Neural progenitor cell (in vitro differentiated cells): ENCODE data around the gene SGTA. TPM values are rescaled to one million over a fixed set of nuclear protein-coding genes. Genes with fewer than 3 reads are reported as not detected.

ENCODE experiments used
- DNase-seq: peaks from one replicate; pipeline ENCODE4 v3.0.0-alpha.2; 2016; ENCODE audit warnings: low spot score
- H2AFZ ChIP-seq: fragments of 200-600 bp; sonication (generic); replicated peaks from 2 replicates; pipeline ENCODE4 v1.6.1; 2016; ENCODE audit warnings: antibody characterized with exemption
- H3F3A ChIP-seq: fragments of 200-600 bp; sonication (generic); 2 replicates; pipeline ENCODE4 v1.6.1; 2016; ENCODE audit warnings: antibody characterized with exemption, low read depth
- H3K27ac ChIP-seq: fragments of 200-600 bp; sonication (generic); 2 replicates; pipeline ENCODE4 v1.5.1; 2016; ENCODE audit warnings: mild to moderate bottlenecking
- H3K27me3 ChIP-seq: fragments of 200-600 bp; sonication (generic); 2 replicates; pipeline ENCODE4 v1.6.1; 2016; ENCODE audit warnings: mild to moderate bottlenecking, moderate library complexity
- H3K36me3 ChIP-seq: fragments of 200-600 bp; sonication (generic); 2 replicates; pipeline ENCODE4 v1.5.1; 2016
- H3K4me1 ChIP-seq: fragments of 200-600 bp; sonication (generic); 2 replicates; pipeline ENCODE4 v1.6.1; 2016; ENCODE audit warnings: mixed run types
- H3K4me2 ChIP-seq: fragments of 200-600 bp; sonication (generic); 2 replicates; pipeline ENCODE4 v1.6.1; 2016
- H3K4me3 ChIP-seq: fragments of 200-600 bp; sonication (generic); 2 replicates; pipeline ENCODE4 v1.5.1; 2016
- H3K79me2 ChIP-seq: fragments of 200-600 bp; sonication (generic); 2 replicates; pipeline ENCODE4 v1.6.1; 2016; ENCODE audit warnings: low read depth
- H3K9ac ChIP-seq: fragments of 200-600 bp; sonication (generic); 2 replicates; pipeline ENCODE4 v1.6.1; 2016
- H3K9me3 ChIP-seq: fragments of 200-600 bp; sonication (generic); 2 replicates; pipeline ENCODE4 v1.5.1; 2016; ENCODE audit warnings: low read depth
- H4K20me1 ChIP-seq: fragments of 200-600 bp; sonication (generic); 2 replicates; pipeline ENCODE4 v1.6.1; 2016; ENCODE audit warnings: low read depth
- H3K27ac Mint-ChIP-seq: 3 replicates; pipeline ENCODE4 v1.8.0; 2021; ENCODE audit warnings: mixed read lengths
- H3K27me3 Mint-ChIP-seq: 2 replicates; pipeline ENCODE4 v1.8.0; 2022; ENCODE audit warnings: low read depth, mild to moderate bottlenecking, inconsistent platforms, moderate library complexity, mixed read lengths; ENCODE audit not compliant: insufficient read depth
- H3K36me3 Mint-ChIP-seq: 3 replicates; pipeline ENCODE4 v1.8.0; 2021; ENCODE audit warnings: mixed read lengths
- H3K4me1 Mint-ChIP-seq: 3 replicates; pipeline ENCODE4 v1.8.0; 2021; ENCODE audit warnings: mixed read lengths
- H3K4me3 Mint-ChIP-seq: 3 replicates; pipeline ENCODE4 v1.8.0; 2021; ENCODE audit warnings: mild to moderate bottlenecking, moderate library complexity, mixed read lengths
- H3K9me3 Mint-ChIP-seq: 3 replicates; pipeline ENCODE4 v1.8.0; 2020; ENCODE audit warnings: mixed read lengths
- EZH2 ChIP-seq: fragments of 200-600 bp; sonication (generic); IDR thresholded peaks from 2 replicates; pipeline ENCODE4 v1.6.1; 2017; ENCODE audit warnings: antibody characterized with exemption, mild to moderate bottlenecking, moderate library complexity
- EZH2phosphoT487 ChIP-seq: fragments of 200-600 bp; sonication (generic); IDR thresholded peaks from 2 replicates; pipeline ENCODE4 v1.6.1; 2017; ENCODE audit warnings: antibody characterized with exemption
- total RNA-seq: library from RNA; depleted of rRNA; stranded (reverse); fragments of >200 nt; gene quantifications from 2 replicates; pipeline ENCODE4 v1.2.3, GENCODE V29; 2015; ENCODE audit warnings: low replicate concordance
- TF ChIP-seq, protein P1 (sequence below): fragments of 200-600 bp; sonication (generic); IDR thresholded peaks from 2 replicates; pipeline ENCODE4 v1.5.1; 2017; ENCODE audit warnings: antibody characterized with exemption, mild to moderate bottlenecking

Gene SGTA
- total RNA-seq, 1 donor from 2014 or later = 30.9 TPM

DNA sequence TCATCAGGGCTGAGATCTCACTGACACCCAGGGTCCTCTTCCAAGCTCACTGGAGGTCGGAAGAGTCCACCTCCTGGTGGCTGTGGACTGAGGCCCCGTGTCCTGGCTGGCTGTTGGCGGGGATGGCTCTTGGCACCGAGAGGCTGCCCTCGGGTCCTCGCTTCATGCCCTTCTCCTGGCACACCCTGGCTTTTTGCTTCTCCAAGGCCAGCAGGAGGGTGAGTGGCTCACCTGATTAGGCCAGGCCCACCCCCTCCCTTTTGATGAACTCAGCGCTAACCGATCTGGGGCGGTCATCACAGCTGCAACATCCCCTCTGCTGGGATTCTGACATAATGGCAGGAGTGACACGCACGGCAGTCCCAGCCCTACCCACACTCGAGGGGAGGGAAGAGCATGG, 47.7 kb downstream of the SGTA start:
- Histone ChIP-seq H3K27me3 (no peaks in the 10 kb centered on the region), H3K27ac (no peak overlapping the region), H3K9me3 (no peaks in the 10 kb centered on the region), H3K79me2 (peaks cover 6% of the 10 kb centered on the region), H3K36me3 (no peaks in the 10 kb centered on the region), H3K4me2 (no peak overlapping the region), H3K4me1 (no peaks in the 10 kb centered on the region), H3F3A (peaks cover 6% of the 10 kb centered on the region), H3K4me3 (no peak overlapping the region), H2AFZ (no peak overlapping the region), H3K9ac (no peak overlapping the region), H4K20me1 (peaks cover 14% of the 10 kb centered on the region)
- H3K27ac Mint-ChIP-seq = no peak overlapping the region
- peaks cover 18% of the 10 kb centered on the region for H3K4me1 Mint-ChIP-seq
- TF ChIP-seq, protein P1, sequence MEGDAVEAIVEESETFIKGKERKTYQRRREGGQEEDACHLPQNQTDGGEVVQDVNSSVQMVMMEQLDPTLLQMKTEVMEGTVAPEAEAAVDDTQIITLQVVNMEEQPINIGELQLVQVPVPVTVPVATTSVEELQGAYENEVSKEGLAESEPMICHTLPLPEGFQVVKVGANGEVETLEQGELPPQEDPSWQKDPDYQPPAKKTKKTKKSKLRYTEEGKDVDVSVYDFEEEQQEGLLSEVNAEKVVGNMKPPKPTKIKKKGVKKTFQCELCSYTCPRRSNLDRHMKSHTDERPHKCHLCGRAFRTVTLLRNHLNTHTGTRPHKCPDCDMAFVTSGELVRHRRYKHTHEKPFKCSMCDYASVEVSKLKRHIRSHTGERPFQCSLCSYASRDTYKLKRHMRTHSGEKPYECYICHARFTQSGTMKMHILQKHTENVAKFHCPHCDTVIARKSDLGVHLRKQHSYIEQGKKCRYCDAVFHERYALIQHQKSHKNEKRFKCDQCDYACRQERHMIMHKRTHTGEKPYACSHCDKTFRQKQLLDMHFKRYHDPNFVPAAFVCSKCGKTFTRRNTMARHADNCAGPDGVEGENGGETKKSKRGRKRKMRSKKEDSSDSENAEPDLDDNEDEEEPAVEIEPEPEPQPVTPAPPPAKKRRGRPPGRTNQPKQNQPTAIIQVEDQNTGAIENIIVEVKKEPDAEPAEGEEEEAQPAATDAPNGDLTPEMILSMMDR = no peak
- TF ChIP-seq EZH2 (no peak), EZH2phosphoT487 (no peak)
- no peak for DNase-seq
- H3K4me3 Mint-ChIP-seq = no peak overlapping the region
- H3K9me3 Mint-ChIP-seq = no peaks in the 10 kb centered on the region
- peaks cover 2% of the 10 kb centered on the region for H3K27me3 Mint-ChIP-seq
- peaks cover 13% of the 10 kb centered on the region for H3K36me3 Mint-ChIP-seq

DNA sequence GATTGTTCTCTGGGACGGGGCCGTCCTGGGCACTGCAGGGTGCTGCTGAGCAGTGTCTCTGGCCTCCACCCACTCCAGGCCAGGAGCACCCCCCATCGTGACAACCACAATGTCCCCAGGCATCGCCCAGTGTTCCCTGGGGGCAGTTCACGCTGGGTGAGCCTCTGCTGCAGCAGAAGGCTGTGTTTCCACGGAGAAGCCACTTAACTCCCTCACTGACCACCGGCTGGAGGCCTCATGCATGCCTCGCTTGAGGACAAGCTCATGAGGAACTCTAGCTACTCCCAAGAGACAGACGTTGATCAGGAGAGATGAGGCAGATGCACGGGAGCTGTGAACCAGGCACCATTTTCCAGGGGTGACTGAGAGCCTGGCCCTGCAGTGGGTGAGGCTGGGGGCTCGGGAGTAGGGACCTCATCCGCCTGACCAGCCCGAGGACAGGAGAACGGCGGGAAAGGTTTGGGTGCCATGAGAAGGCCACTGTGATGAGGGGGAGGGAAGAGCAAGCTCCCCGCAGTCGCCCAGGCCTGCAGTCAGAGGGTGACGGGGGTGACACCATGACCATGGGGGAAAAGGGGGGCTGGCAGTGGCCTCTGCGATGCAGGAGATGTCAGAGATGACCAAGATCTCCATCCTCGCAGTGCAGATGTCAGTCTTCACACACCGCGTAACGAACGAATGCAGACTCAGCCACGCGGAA, 48.3 kb downstream of the SGTA start:
- Histone ChIP-seq H3K9ac (no peak overlapping the region), H3K27me3 (no peaks in the 10 kb centered on the region), H4K20me1 (peaks cover 12% of the 10 kb centered on the region), H3K4me2 (no peak overlapping the region), H3K9me3 (no peaks in the 10 kb centered on the region), H3F3A (peaks cover 6% of the 10 kb centered on the region), H2AFZ (no peak overlapping the region), H3K4me3 (no peak overlapping the region), H3K36me3 (no peaks in the 10 kb centered on the region), H3K4me1 (no peaks in the 10 kb centered on the region), H3K27ac (no peak overlapping the region), H3K79me2 (peaks cover 6% of the 10 kb centered on the region)
- TF ChIP-seq, protein P1 = no peak
- Mint-ChIP-seq H3K9me3 (no peaks in the 10 kb centered on the region), H3K4me1 (peaks cover 15% of the 10 kb centered on the region), H3K4me3 (no peak overlapping the region), H3K27ac (no peak overlapping the region), H3K36me3 (peaks cover 13% of the 10 kb centered on the region), H3K27me3 (peaks cover 2% of the 10 kb centered on the region)
- DNase-seq = no peak

DNA sequence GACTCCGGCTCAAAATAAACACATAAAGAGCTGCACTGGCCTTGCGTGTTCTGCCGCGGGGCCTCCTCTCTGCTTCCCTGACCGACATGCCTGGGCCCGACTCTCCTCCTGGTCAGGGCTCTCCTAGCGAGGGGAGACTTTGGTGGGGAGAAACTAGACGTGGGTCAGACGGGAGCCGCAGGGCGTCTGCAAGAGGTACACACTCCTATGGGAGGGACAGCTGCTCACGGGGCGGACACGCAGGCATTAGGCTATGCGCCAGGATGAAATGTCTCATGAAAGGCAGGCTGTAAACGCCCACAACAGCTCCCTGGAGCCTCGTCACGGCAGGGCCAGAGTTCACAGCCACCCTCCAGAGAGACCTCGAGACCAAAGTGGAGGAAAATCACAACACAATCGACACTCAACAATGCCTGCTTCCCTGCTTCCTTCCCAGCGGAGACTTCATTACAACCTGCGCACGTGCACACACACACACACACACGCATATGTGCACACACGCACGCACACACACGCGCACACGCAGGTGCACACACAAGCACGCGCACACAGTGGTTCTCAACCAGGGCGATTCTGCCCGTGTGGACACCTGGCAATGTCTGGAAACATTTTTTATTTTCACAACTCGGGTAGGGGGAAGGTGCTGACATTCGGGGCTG, 49.0 kb downstream of the SGTA start:
- H3K4me3 Mint-ChIP-seq = no peak overlapping the region

More for the DNA sequence above, 49.0 kb downstream of the SGTA start:
- Histone ChIP-seq H3F3A (peaks cover under 1% of the 10 kb centered on the region), H3K36me3 (no peaks in the 10 kb centered on the region), H4K20me1 (peaks cover 12% of the 10 kb centered on the region), H3K79me2 (peaks cover under 1% of the 10 kb centered on the region), H2AFZ (no peak overlapping the region), H3K27ac (no peak overlapping the region), H3K4me1 (no peaks in the 10 kb centered on the region), H3K27me3 (no peaks in the 10 kb centered on the region), H3K9ac (no peak overlapping the region), H3K4me3 (no peak overlapping the region), H3K9me3 (no peaks in the 10 kb centered on the region), H3K4me2 (no peak overlapping the region)
- peaks cover 13% of the 10 kb centered on the region for H3K36me3 Mint-ChIP-seq
- H3K27me3 Mint-ChIP-seq = peaks cover 2% of the 10 kb centered on the region
- peaks cover 11% of the 10 kb centered on the region for H3K4me1 Mint-ChIP-seq
- TF ChIP-seq, protein P1 = no peak
- TF ChIP-seq EZH2 (no peak), EZH2phosphoT487 (no peak)
- H3K27ac Mint-ChIP-seq = no peak overlapping the region
- DNase-seq = no peak
- H3K9me3 Mint-ChIP-seq = no peaks in the 10 kb centered on the region
